ENCODE results near the gene CCNI. TPM values are rescaled to one million over a fixed set of nuclear protein-coding genes. Genes with fewer than 3 reads are reported as not detected.

Gene CCNI
- total RNA-seq, 1 experiment from 2014 or later, result 208 TPM

DNA sequence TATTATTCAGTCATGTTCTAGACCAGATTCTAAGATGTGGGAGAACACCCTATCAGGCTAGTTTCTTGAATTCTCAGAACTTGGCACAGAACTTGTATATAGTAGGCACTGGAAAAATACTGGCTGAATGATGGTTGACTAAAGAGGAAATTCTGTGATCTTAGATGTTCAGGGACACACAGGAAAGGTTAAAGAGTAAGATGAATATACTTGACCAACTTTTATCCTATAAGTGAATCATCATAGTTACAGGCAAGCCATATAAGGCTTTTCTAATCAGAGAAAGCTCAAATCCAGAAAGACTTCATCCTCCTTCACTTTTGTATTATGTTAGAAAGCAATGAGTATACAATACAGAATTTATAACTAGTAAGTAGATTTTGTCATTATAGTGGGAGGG is 72.4 kb downstream of the CCNI start (continued):
- TF ChIP-seq, protein P1, sequence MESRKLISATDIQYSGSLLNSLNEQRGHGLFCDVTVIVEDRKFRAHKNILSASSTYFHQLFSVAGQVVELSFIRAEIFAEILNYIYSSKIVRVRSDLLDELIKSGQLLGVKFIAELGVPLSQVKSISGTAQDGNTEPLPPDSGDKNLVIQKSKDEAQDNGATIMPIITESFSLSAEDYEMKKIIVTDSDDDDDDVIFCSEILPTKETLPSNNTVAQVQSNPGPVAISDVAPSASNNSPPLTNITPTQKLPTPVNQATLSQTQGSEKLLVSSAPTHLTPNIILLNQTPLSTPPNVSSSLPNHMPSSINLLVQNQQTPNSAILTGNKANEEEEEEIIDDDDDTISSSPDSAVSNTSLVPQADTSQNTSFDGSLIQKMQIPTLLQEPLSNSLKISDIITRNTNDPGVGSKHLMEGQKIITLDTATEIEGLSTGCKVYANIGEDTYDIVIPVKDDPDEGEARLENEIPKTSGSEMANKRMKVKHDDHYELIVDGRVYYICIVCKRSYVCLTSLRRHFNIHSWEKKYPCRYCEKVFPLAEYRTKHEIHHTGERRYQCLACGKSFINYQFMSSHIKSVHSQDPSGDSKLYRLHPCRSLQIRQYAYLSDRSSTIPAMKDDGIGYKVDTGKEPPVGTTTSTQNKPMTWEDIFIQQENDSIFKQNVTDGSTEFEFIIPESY (IDR thresholded peaks at IDR 0.05; ENCODE audit: extremely low read depth, insufficient replicate concordance, low read length), result no peak

DNA sequence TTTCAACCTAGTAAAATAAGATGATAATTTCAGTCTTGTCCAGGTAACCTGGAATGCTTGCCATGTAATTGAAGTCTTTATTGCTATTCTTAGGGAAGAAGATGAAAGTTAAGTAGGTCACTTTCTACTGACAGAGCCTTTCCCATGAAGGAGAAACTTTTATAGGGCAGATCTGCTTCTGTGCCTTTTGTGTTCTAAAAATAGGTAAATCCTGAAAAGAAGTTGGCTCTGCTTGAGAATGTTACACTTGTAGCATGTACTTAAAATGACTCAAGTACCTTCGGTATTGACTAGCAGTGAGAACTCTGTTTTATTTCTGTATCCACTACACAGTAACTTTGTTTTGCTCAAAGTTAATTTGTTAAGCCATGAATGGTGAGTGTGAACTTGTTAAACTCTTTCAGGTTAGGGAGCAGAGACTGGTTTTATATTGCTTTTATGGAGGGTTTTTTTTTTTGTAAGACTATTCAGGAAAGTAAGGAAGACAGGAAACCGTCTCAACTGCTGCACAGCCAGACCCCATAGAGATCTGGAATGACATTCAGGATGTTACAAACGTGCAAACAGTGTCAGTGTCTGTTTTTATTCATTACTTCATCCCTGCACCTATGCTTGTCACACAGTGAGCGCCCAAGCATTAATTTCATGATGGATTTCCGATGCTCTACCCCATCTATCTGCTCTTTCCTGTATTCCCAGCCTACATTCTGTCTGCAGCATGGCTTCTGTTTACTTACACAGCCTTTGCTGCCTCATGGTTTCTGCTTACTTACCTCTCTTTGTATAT is 73.3 kb downstream of the CCNI start:
- RAD21 ChIA-PET (ENCODE audit: low non-redundant PET in 1 of 2, low total read pairs in 2 of 2, uncharacterized antibody in 2 of 2, unreplicated experiment in 2 of 2), result no interaction called here
- ATAC-seq (no peak), DNase-seq (ENCODE audit: low read depth, low spot score) (no peak)
- Histone ChIP-seq H3K79me2 (ENCODE audit: insufficient read depth, low read length) (no peaks in the 10 kb centered on the region), H2AFZ (ENCODE audit: low read depth, low read length, poor library complexity, severe bottlenecking) (no peak overlapping the region), H3K36me3 (ENCODE audit: control insufficient read depth in 1 of 2, insufficient read depth in 2 of 2, low read length in 2 of 2) (peaks cover 6 to 22% of the 10 kb centered on the region in 2 experiments; a peak in 3 of 4 replicates), H4K20me1 (ENCODE audit: insufficient read depth) (no peaks in the 10 kb centered on the region), H3K4me3 (replicated peaks in 1 of 2; ENCODE audit: low read depth in 1 of 2, low read length in 2 of 2) (no peak overlapping the region), H3K27me3 (ENCODE audit: insufficient read depth, low read length) (no peaks in the 10 kb centered on the region), H3K4me1 (ENCODE audit: control insufficient read depth in 1 of 2, insufficient read depth in 2 of 2, low read length in 2 of 2) (no peaks in the 10 kb centered on the region), H3K9ac (ENCODE audit: low read length) (no peak overlapping the region), H3K9me2 (ENCODE audit: insufficient read depth) (no peaks in the 10 kb centered on the region), H3K27ac (ENCODE audit: low read depth, low read length) (no peak overlapping the region), H3K4me2 (ENCODE audit: low read length) (no peak overlapping the region), H3K9me3 (ENCODE audit: control insufficient read depth in 1 of 2, insufficient read depth in 1 of 2, low read depth in 1 of 2, low read length in 2 of 2) (no peaks in the 10 kb centered on the region)
- intact Hi-C loops (cut with micrococcal nuclease), result no loop called here
- BruUV-seq (replicated peaks), result no TSS peak
- TF ChIP-seq, protein P2, sequence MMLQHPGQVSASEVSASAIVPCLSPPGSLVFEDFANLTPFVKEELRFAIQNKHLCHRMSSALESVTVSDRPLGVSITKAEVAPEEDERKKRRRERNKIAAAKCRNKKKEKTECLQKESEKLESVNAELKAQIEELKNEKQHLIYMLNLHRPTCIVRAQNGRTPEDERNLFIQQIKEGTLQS (IDR thresholded peaks at IDR 0.05), result no peak
- CTCF ChIA-PET, result no interaction called here
- POLR2A ChIA-PET, result no interaction called here

DNA sequence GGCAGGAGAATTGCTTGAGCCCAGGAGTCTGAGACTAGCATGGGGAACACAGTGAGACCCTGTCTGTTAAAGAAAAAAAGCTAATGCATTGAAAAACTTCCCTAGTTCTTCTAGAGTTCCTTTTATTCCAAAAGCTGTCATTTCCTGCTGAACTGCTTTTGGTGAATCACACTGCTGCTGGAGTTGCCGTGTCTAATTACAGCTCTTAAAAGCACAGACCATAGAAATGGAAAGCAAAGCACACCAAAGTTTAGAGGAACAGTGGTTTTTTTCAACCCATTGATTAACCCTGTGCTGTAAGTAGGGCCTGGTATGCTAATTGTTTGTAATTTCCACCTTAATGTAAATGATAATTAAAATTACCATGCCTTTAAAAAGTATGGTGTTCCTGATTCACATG is 73.9 kb downstream of the CCNI start:
- POLR2A ChIA-PET, result no interaction called here
- peaks cover 7 to 20% of the 10 kb centered on the region in 2 experiments; a peak in 3 of 4 replicates for H3K36me3 ChIP-seq (ENCODE audit: control insufficient read depth in 1 of 2, insufficient read depth in 2 of 2, low read length in 2 of 2)
- H3K9ac ChIP-seq (ENCODE audit: low read length), result no peak overlapping the region

More for the DNA sequence above, 73.9 kb downstream of the CCNI start:
- H4K20me1 ChIP-seq (ENCODE audit: insufficient read depth), result no peaks in the 10 kb centered on the region
- DNase-seq (ENCODE audit: low read depth, low spot score) (no peak), ATAC-seq (no peak)
- no peaks in the 10 kb centered on the region for H3K27me3 ChIP-seq (ENCODE audit: insufficient read depth, low read length)
- H2AFZ ChIP-seq (ENCODE audit: low read depth, low read length, poor library complexity, severe bottlenecking), result no peak overlapping the region
- H3K9me3 ChIP-seq (ENCODE audit: control insufficient read depth in 1 of 2, insufficient read depth in 1 of 2, low read depth in 1 of 2, low read length in 2 of 2), result no peaks in the 10 kb centered on the region
- H3K4me1 ChIP-seq (ENCODE audit: control insufficient read depth in 1 of 2, insufficient read depth in 2 of 2, low read length in 2 of 2), result no peaks in the 10 kb centered on the region
- H3K9me2 ChIP-seq (ENCODE audit: insufficient read depth), result no peaks in the 10 kb centered on the region
- ChIA-PET CTCF (no interaction called here), RAD21 (ENCODE audit: low non-redundant PET in 1 of 2, low total read pairs in 2 of 2, uncharacterized antibody in 2 of 2, unreplicated experiment in 2 of 2) (no interaction called here)
- intact Hi-C loops (cut with micrococcal nuclease), result no loop called here
- H3K79me2 ChIP-seq (ENCODE audit: insufficient read depth, low read length), result no peaks in the 10 kb centered on the region
- no peak for TF ChIP-seq ZFX (IDR thresholded peaks at IDR 0.05)
- TF ChIP-seq ELF1 (IDR thresholded peaks at IDR 0.05; ENCODE audit: borderline replicate concordance, low read depth), result no peak
- TF ChIP-seq, protein P2 (IDR thresholded peaks at IDR 0.05), result no peak
- no peak overlapping the region for H3K4me3 ChIP-seq (replicated peaks in 1 of 2; ENCODE audit: low read depth in 1 of 2, low read length in 2 of 2)
- no TSS peak for BruUV-seq (replicated peaks)
- no peak overlapping the region for H3K4me2 ChIP-seq (ENCODE audit: low read length)
- H3K27ac ChIP-seq (ENCODE audit: low read depth, low read length), result no peak overlapping the region
